ENCODE results near the gene RECK.

Gene RECK

GRCh38 chr9:36040271-36040925 is 3.7 kb downstream of the RECK start:
- H3K4me2 ChIP-seq (ENCODE audit: low read depth, low read length): no peak overlapping the region
- H2AFZ ChIP-seq (ENCODE audit: low read length): no peak overlapping the region
- H3K9me3 ChIP-seq (replicated peaks; ENCODE audit: insufficient read depth, low read length): no peaks in the 10 kb centered on the region
- no peak overlapping the region for H3K4me3 ChIP-seq (ENCODE audit: low read length)
- H3K27ac ChIP-seq (ENCODE audit: low read length): no peak overlapping the region
- H3K4me1 ChIP-seq (ENCODE audit: low read length): peaks cover 12% of the 10 kb centered on the region
- H3K9me2 ChIP-seq (replicated peaks; ENCODE audit: insufficient read depth, low read length): no peaks in the 10 kb centered on the region
- H4K20me1 ChIP-seq (ENCODE audit: insufficient read depth, low read length): no peaks in the 10 kb centered on the region
- no peaks in the 10 kb centered on the region for H3K36me3 ChIP-seq (replicated peaks; ENCODE audit: insufficient read depth, low read length)
- H3K9ac ChIP-seq (ENCODE audit: low read length): no peak overlapping the region
- no peaks in the 10 kb centered on the region for H3F3A ChIP-seq (ENCODE audit: insufficient read depth, low read length)
- H3K79me2 ChIP-seq (ENCODE audit: low read length): 0 out of 2 replicates have a peak, but pooled peaks cover 5% of the 10 kb centered on the region
- H3K27me3 ChIP-seq (replicated peaks; ENCODE audit: insufficient read depth, low read length): no peaks in the 10 kb centered on the region
- DNase-seq: no peak
- TF ChIP-seq EZH2phosphoT487 (IDR thresholded peaks at IDR 0.05; ENCODE audit: low read length) (no peak), EZH2 (optimal IDR thresholded peaks at IDR 0.05; ENCODE audit: low read depth, low read length) (no peak), CTCF (IDR thresholded peaks at IDR 0.05; ENCODE audit: low read length) (no peak)

GRCh38 chr9:36041506-36041905 is 4.8 kb downstream of the RECK start:
- Histone ChIP-seq H2AFZ (ENCODE audit: low read length) (no peak overlapping the region), H3K4me2 (ENCODE audit: low read depth, low read length) (peak overlapping the region; percentile 22; the same call in 1 of the 2 replicates), H3K27ac (ENCODE audit: low read length) (no peak overlapping the region), H3K9me3 (replicated peaks; ENCODE audit: insufficient read depth, low read length) (no peaks in the 10 kb centered on the region), H3K36me3 (replicated peaks; ENCODE audit: insufficient read depth, low read length) (no peaks in the 10 kb centered on the region), H3K4me3 (ENCODE audit: low read length) (no peak overlapping the region), H3K4me1 (ENCODE audit: low read length) (peaks cover 12% of the 10 kb centered on the region), H4K20me1 (ENCODE audit: insufficient read depth, low read length) (no peaks in the 10 kb centered on the region), H3K9ac (ENCODE audit: low read length) (no peak overlapping the region), H3K9me2 (replicated peaks; ENCODE audit: insufficient read depth, low read length) (no peaks in the 10 kb centered on the region), H3K79me2 (ENCODE audit: low read length) (0 out of 2 replicates have a peak, but pooled peaks cover 5% of the 10 kb centered on the region), H3F3A (ENCODE audit: insufficient read depth, low read length) (no peaks in the 10 kb centered on the region), H3K27me3 (replicated peaks; ENCODE audit: insufficient read depth, low read length) (no peaks in the 10 kb centered on the region)
- TF ChIP-seq CTCF (IDR thresholded peaks at IDR 0.05; ENCODE audit: low read length): no peak
- TF ChIP-seq EZH2 (optimal IDR thresholded peaks at IDR 0.05; ENCODE audit: low read depth, low read length): no peak
- no peak for TF ChIP-seq EZH2phosphoT487 (IDR thresholded peaks at IDR 0.05; ENCODE audit: low read length)
- no peak for DNase-seq

- no peak overlapping the region for H3K4me3 ChIP-seq (ENCODE audit: low read length)
- no peak for DNase-seq
These were observed 8.9 kb downstream of the RECK start for GRCh38 chr9:36045610-36046009.

More at GRCh38 chr9:36045610-36046009, 8.9 kb downstream of the RECK start:
- no peaks in the 10 kb centered on the region for H3K9me2 ChIP-seq (replicated peaks; ENCODE audit: insufficient read depth, low read length)
- H3K79me2 ChIP-seq (ENCODE audit: low read length): no peaks in the 10 kb centered on the region
- H3K27me3 ChIP-seq (replicated peaks; ENCODE audit: insufficient read depth, low read length): no peaks in the 10 kb centered on the region
- TF ChIP-seq CTCF (IDR thresholded peaks at IDR 0.05; ENCODE audit: low read length) (no peak), EZH2phosphoT487 (IDR thresholded peaks at IDR 0.05; ENCODE audit: low read length) (no peak), EZH2 (optimal IDR thresholded peaks at IDR 0.05; ENCODE audit: low read depth, low read length) (no peak)
- no peak overlapping the region for H3K27ac ChIP-seq (ENCODE audit: low read length)
- no peak overlapping the region for H3K9ac ChIP-seq (ENCODE audit: low read length)
- no peaks in the 10 kb centered on the region for H3K36me3 ChIP-seq (replicated peaks; ENCODE audit: insufficient read depth, low read length)
- H4K20me1 ChIP-seq (ENCODE audit: insufficient read depth, low read length): no peaks in the 10 kb centered on the region
- H3F3A ChIP-seq (ENCODE audit: insufficient read depth, low read length): no peaks in the 10 kb centered on the region
- no peak overlapping the region for H3K4me2 ChIP-seq (ENCODE audit: low read depth, low read length)
- no peaks in the 10 kb centered on the region for H3K9me3 ChIP-seq (replicated peaks; ENCODE audit: insufficient read depth, low read length)
- peaks cover 12% of the 10 kb centered on the region for H3K4me1 ChIP-seq (ENCODE audit: low read length)
- no peak overlapping the region for H2AFZ ChIP-seq (ENCODE audit: low read length)

Data from MM.1S (cell line).